A204.1 (cell line): Measurements from ENCODE around the gene KRT9.
"Not testable (repeated sequence)": the region's sequence is repeated elsewhere in the genome, so short reads cannot be mapped to it uniquely, and the experiment has no call there.

Experiments used
- FAIRE-seq: peaks from 2 replicates; lab custom pipeline; 2012; peaks lifted over from hg19 to GRCh38; lab: Jason Lieb, UNC

Gene KRT9

DNA sequence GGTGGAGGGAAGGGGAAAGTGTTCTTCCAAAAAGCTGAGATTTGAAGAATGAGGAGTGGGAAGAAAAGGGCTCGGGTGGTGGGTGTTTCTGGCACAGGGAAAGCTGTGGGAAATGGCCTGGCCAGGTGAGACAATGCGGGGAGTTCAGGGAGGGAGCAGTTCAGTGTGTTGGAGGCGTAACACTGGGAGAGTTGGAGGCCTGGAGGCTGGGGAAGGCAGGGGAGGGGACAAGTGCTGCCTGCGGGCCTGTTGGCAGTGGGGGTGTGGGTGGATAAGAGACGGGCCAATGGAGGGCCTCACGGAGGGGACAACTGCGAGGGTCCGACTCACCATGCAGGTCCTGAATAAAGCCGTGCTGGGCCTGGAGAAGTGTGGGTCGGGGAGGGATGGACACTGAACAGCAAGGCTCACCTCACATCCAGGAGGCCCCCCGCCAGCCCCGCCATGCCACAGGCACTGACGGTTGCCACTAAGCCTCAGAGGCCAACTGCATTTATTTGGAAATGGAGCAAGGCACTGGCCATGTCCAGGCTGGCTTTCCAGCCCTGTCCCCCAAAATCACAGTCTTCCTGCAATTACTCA, 25.9 kb downstream of the KRT9 start:
- no peak for FAIRE-seq

DNA sequence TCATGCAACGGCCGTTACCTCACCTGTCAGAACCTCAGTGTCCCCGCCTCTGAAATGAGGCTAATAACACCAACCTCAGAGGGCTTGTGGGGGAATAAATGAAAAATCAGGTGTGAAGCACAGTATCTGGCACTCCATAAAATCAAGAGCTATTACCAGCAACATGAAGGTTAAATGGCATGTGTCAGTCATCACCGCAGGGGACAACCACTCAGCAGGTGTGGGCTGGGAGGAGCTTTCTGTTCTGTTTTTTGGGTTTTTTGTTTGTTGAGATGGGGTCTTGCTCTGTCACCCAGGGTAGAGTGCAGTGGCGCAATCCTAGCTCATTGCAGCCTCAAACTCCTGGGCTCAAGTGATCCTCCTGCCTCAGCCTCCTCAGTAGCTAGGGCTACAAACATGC, 26.9 kb downstream of the KRT9 start:
- no peak for FAIRE-seq

DNA sequence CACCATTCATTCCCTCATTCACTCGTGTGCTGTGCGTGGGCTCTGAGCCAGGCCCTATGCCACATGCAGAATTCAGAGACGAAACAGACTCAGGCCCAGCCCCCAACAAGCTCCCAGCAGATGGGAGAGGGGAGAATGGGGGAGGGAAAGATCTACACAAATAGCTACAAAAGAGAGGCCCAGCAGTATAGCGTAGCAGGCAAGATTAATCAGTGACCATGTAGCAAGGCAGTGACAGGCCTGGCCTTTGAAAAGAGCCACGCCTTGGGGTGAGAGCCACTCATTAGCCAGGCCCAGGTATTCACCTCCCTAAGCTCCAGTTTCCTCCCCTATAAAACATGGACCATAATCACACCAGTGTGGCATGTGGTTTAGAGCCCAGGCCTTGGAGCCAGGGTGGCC, 27.4 kb downstream of the KRT9 start:
- FAIRE-seq = no peak

DNA sequence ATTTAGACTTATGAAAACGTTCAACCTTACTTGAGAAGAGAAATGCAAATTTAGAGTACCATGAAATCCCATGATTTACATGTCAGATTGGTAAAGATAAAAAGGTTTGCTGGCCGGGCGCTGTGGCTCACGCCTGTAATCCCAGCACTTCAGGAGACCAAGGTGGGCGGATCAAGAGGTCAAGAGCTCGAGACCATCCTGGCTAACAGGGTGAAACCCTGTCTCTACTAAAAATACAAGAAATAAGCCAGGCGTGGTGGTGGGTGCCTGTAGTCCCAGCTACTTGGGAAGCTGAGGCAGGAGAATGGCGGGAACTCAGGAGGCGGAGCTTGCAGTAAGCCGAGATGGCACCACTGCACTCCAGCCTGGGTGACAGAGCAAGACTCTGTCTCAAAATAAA, 29.1 kb downstream of the KRT9 start:
- FAIRE-seq = not testable (repeated sequence)

DNA sequence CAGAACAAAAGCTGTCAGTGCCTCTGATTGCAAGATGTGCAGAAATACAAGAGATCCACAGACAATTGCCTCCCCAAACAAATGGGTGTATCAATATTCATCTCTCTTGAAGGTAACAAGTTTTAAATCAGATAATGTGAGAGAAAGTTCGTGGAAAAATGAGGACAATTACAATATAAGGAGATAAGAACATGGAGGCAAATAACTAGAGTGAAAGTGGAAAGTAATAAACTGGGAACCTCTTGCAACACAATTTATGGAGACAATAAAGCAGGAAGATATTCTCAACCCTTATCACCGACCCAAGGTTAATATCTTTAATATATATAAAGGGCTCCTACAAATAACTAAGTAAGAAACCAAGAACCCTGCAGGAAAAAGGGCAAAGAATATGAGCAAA, 29.5 kb downstream of the KRT9 start:
- FAIRE-seq = no peak

DNA sequence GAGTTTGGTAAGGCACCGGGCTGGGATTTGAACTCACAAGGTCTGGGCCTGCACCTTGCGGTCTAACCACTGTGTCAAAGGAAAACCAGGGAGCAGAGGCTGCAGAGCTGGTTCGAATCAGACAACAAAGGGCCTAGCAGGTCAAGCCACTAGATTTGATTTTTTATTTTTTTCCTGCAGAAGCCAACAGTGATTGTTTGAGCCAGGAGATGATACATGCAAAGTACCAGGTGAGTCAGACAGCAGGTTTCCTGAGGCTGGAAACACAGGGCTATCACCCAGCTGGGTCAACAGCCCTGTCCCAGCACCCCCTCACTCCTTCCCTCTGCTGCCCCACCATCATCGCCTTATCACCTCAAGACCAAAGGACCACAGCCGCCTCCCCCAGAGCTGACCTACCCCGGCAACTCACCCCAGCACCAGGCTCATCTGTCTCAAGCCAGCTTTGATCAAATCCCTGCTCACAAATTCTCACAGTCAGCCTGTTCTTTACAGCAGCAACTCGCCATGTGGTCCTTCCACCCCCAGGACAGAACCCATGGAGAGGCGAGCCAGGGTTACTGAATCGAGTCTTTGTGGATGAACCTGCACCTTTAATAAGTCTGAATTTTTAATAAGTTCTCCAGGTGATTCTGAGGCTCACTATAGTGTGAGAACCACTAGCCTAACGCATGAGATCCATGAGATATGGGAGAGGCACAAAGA, 30.8 kb downstream of the KRT9 start:
- FAIRE-seq = no peak

DNA sequence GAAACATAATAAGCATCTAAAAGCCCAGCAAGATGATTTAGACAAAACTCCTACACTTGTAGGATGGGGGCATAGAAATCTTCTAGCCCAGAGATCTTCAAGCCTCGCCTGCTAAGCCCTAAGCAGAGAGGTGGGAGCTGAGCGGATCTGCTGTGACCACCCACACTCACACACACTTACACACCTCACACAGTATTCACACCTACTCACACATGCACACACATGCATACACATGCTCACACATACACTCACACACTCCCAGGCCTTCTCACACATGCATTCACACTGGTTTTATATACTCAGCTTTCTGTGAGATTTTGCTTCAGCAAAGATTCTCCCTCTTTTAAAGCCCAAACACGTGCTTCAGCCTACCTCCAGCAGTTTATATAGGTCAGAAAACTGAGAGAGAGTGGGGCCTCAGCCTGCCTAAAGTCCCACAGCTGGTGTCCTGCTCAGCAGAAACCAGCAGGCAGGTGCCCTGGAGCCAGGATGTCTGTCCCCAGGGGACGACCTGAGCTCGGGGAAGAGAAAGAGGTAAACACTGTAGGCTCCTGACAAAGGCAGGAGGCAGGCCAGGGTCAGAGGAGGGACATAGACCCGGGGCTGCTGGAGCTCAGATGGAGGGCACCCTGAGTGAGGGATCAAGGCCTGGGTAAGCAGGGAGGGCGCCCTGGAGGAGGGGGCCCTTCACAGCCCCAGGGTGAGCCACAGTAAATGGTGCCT, 31.7 kb downstream of the KRT9 start:
- FAIRE-seq = no peak

DNA sequence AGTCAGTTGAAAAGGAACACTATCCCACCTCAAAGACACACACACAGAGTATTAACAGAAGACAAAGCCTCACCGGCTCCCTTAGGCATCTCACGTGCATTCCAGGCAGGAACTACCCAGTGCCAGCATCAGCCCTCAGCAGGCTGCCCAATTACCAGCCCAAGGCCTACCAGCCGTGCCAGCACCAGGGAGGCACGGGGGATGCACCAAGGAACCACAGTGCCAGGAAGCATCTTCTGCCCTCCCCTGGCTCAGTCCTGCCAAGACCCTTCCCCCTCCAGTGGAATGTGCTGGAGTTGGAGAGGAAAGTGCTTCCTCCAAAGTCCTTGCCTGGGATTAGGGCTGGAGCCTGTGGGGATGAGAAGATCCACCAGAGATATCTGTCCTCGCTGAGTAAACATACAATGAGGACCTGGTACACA, 32.8 kb downstream of the KRT9 start:
- no peak for FAIRE-seq

DNA sequence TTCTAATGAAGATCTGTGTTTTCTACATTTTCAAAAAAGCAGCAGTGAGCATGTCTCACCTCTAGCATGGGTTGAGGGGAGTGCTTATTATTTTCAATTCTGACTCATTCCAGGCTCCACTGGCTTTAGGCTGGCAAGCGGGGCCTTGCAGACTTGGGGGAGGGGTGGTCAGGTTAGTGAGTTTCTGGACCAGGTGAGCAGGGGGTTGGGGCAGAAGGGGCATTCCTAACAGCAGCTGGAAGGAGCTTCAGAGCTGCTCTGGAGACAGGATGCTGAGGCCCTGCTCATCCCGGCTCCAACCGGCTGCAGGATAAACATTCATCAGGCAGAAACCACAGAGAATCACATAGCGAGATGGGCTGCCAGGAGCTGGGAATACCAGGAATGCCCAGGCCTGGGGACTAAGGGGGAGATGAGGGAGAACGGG, 33.3 kb downstream of the KRT9 start:
- FAIRE-seq = no peak

DNA sequence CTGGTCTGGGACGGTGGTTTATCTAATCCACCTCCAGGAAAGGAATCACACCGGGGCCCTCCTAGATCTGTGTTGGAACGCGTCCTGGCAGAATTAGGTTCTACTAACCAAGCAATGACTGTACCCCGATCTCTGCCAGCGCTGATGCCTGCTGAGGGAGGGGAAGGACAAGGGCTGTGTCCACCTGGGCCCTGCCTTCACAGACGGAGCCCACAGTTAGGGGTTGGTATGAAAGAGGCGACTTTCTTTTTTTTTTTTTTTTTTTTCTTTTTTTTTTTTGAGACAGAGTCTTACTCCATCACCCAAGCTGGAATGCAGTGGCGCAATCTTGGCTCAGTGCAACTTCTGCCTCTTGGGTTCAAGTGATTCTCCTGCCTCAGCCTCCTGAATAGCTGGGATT, 33.9 kb downstream of the KRT9 start:
- FAIRE-seq = no peak

DNA sequence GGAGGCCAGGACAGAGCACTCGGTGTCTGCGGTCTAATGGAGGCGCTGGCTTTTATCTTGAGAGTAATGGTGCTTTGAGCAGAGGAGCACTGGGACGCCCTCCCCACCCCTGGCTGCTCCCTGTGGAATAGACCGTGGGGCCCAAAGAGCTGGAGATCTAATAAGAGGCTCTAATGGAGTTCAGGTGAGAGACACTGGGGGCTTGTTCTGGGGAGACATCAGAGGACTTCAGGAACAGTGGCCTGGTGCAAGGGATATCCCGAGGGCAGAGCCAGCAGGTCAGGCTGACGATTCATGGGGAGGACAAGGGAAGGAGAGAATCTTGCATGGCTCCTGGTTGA, 34.3 kb downstream of the KRT9 start:
- no peak for FAIRE-seq

DNA sequence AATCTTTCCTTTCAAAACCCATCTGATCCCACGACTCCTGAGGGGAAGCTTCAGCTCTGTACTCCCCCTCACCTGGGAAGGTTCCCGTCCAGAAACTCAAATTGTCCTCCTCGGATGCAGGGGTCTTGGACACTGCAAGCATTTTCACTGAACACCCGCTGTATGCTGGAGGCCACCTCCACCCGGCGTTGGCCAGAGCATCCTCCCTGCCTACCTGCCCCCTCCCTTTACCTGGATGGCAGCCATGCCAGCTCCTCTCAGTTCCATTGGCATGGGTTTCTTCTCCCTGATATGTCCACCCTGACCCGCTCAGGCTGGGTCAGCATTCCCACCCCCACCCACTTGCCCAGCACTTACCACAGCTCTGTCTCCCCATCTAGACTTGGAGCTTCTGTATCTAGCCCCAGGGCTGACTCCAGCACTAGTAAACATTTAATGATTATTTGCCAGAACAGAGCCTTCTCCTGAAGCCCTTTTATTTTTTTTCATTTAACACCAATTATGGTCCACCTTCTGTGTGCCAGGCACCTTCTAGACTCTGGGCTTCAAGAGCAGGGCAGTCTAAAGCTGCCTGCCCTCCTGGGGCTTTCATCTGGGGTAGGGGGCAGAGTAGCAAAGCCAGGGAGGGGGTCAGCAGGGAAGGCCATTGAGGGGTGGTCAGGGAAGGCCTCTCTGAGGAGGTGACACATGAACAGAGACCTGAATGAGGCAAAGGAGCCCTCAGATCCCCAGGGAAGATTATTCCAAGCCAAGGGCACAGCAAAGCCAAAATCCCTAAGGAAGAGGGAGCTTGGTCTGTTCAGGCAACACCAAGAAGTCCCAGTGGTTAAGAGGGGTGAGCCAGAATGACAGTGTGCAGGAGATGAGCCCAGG, 34.9 kb downstream of the KRT9 start:
- FAIRE-seq = no peak

DNA sequence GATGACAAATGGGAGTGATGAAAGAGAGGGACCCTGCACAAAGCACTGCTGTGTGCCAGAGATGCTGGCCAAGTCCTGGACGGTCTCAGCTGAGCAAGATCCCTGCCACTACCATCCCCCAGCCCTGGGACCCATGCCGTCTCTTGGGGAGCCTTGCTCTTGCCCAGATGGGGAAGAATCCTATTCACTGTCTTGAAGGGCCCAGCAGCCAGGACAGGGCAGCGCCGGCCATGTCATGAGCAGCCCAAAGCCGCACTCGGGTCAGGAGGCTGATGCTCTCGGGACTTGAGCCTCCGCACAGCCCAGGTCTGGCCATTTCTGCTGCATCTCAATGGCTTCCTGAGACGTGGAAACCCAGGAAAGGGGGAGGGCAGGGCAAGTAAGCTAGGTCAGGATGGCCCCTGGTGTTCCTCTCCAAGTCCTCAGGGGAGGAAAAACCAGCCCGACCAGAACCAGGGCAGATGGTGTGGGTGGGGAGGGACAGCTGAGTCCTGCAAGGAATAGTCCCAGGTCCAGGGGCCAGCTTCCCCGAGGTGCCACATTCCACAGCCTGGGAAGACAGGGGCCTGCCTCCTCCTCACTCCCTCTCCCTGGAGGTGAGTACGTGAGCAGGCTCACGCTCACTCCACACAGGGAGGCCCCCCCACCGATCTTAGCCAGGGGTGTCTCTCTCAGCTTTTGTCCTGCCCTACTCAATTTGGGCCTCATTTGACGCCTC, 35.9 kb downstream of the KRT9 start:
- FAIRE-seq = no peak

DNA sequence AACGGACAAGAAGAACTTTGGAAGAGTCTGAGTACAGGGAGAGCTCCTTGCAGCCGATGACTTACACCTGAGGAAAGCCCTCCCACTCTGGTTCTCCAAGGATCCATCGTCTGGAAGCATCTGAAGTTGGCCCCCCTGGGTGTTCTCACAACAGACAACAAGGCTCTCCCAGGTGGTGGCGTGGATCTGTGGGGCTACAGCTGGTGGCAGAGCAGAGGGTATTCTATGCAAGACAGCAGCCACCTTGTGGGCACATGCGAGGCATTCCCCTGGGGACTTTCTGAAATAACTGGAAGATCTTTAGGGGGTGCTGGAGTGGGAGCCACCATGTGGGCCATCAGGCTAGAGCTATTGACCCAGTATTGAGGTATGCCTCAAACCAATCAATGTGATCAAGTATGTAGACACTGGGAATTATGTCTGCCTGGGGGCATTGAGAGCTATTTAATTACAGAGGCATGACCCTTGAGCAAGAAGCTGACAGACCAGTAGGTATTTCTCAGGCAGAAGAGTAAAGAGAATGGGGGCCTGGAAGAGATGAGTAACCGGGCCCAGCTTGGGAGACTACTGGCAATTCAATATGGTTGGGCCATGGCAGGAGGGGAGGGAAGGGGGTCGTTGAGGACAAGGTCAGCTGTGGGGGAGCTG, 36.8 kb downstream of the KRT9 start:
- no peak for FAIRE-seq

DNA sequence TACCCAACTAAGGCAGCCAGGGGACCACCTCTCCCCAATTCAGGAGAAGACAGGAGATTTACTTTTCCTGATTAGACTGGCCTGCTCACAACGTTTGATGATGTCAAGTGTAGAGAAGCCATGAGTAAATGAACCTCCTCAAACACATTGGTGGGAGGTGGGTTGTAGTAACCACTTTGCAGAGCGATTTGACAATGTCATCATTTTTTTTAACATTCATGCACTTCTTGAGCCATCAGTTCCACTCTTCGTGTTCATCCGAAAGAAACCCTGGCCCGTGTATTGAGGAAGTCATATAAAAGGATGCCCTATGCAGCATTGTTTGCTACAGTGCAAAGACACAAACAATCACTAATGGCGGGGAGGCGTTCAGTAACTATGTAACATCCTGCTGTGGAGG, 38.2 kb downstream of the KRT9 start:
- no peak for FAIRE-seq

DNA sequence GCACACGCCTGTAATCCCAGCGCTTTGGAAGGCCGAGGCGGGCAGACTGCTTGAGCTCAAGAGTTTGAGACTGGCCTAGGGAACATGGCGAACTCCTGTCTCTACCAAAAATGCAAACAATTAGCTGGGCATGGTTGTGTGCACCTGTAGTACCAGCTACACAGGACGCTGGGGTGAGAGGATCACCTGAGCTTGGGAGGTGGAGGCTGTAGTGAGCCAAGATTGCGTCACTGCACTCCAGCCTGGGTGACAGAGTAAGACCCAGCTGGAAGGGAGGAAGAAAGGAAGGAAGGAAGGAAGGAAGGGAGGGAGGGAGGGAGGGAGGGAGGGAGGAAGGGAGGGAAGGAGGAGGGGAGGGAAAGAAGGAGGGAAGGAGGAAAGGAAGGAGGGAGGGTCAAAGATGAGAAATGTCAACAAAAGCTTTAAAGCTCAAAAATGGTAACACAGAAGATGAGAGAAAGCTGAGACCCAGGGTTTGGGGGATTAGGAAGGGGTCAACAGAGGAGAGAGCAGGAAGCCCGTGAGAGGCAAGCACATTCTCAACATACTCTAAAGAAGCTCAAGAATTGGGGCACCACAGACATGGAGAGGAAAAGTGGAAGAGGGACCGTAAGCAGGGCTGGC, 38.8 kb downstream of the KRT9 start:
- FAIRE-seq = no peak

DNA sequence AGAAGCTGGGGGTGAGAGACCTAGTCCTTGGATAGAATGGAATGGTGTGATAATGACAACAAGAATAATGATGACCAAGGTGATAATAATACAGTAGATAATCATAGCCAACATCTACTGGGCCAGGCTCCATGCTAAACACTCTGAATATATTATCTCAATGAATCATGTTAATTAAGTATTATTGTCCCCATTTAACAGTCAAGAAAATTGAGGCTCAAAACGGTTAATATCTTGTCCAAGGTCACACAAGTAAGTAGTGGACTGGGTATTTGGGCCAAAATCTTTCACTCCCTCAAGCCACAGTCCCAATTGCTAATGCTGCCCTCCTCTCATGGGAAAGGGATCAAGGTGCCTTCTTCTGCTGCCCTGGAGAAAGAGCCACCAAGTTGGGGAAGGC, 39.9 kb downstream of the KRT9 start:
- FAIRE-seq = no peak

DNA sequence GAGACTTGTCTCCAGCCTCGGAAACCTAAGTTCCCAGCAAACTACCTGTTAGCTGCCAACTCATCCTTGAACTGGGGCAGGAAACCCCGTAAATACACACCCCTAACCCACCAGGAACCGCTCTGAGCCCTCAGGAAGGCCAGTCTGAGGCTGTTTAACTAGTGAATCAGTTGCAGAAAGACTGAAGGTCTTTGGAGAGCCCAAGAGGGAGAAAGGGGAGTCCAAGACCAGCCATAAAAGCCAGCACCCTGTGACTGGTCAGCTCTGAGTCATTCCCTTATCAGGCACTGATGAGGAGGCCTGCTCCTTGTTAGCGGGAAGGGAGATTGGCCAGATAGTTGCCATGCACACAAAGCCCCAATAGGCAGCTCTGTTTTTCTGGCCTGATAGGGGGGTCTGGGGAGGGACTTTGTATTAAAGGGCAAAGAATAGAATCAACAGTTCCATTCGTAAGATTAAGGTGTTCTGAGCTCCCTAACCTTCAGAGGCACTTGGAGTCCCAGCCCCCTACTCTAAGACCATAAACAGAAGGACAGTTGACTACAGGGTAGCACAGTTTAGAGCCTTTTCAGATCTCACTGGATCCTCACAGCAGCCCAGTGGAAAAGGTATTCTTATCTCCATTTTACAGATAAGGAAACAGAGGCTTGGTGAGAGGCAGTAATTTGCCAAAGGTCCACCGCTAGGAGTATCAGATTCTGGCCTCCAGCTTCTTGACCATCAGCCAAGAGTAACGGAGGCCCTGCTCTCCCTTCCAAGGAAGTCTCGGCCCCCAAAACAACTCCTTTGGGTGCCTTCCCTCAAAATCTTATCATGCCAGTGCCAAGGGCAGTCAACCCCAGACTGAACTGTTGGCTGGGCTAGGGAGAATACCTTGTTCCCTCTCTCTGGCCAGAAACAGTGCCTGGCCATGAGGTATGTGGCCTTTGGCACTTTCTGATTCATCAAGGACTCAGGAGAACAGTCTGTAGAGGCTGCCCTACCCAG, 41.5 kb downstream of the KRT9 start:
- no peak for FAIRE-seq

DNA sequence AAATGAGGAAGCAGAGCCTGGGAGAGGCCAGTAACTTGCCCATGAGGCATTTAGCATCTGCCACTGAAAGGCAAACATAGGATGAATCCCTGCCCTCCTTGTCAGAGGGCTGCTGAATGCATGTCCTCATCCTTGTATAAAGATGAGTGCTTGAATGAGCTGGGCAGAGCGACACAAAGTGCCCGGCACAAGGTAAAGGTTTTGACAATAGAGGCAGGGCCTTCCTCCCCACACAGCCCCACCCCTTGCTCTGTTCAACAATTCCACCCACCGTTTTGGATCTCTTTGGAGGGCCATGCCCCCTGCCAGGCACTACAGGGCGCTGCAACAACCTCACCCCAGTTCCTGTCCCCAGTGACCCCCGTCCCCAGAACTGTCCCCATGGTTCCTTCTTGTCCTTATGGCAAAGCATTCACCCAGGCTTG, 42.4 kb downstream of the KRT9 start:
- FAIRE-seq = no peak

DNA sequence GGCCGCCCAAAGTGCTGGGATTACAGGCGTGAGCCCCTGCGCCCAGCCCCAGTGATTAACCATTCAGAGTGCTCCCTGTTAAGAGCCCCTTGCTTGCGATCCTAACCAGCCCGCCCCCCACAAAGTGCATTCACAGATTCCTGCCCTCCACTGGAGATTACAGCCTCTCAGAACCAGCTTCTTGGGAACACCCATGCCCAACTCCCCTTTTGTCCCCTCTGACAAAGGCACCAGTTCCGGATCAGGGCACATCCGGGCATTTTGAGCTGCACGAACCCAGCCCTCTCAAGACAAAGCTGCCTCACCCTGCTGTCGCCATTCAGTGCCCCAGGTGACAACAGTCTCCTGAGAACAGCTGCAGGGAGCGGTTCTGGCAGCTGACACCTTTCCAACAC, 42.9 kb downstream of the KRT9 start:
- FAIRE-seq = no peak
